ENCODE data around the gene CHN1. TPM values are rescaled to one million over a fixed set of nuclear protein-coding genes. Genes with fewer than 3 reads are reported as not detected.

The CHN1 gene
- total RNA-seq, 4 donors from 2014 or later = 0.30 to 5.8 (median 3.6) TPM

DNA sequence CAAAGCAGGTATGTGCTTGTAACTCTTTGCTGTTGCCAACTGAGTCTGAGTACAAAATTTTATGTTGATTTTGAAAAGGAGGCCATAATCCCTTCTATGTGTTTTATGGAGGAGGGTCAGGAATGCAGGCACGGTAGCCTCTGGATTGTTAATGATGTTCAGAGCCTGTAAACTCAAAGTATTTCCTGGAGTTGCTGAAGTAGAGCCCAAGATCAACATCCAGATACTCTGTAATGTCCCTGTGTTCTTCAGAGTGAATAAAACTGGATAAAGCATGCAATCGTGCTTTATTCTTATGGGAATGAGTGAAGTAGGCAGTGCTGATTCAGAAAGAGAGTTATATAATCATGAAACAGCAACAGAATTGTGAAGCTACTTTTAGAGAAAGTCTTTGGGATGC, 179.1 kb downstream of the CHN1 start:
- H3K9me3 ChIP-seq = no peaks in the 10 kb centered on the region
- H3K27ac ChIP-seq = peak overlapping the region in 1 of 4 donors; percentile 62
- no peak overlapping the region for H3K4me3 ChIP-seq
- H3K36me3 ChIP-seq = no peaks in the 10 kb centered on the region
- WGBS, 2 donors = 18 to 27% methylated on average over 2 of the region's 2 CpGs
- TF ChIP-seq, protein P1, sequence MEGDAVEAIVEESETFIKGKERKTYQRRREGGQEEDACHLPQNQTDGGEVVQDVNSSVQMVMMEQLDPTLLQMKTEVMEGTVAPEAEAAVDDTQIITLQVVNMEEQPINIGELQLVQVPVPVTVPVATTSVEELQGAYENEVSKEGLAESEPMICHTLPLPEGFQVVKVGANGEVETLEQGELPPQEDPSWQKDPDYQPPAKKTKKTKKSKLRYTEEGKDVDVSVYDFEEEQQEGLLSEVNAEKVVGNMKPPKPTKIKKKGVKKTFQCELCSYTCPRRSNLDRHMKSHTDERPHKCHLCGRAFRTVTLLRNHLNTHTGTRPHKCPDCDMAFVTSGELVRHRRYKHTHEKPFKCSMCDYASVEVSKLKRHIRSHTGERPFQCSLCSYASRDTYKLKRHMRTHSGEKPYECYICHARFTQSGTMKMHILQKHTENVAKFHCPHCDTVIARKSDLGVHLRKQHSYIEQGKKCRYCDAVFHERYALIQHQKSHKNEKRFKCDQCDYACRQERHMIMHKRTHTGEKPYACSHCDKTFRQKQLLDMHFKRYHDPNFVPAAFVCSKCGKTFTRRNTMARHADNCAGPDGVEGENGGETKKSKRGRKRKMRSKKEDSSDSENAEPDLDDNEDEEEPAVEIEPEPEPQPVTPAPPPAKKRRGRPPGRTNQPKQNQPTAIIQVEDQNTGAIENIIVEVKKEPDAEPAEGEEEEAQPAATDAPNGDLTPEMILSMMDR (IDR thresholded peaks at IDR 0.05) = no peak
- no peak for DNase-seq
- no peaks in the 10 kb centered on the region for H3K27me3 ChIP-seq
- intact Hi-C loops (cut with DNase I) = no loop called here
- H3K4me1 ChIP-seq = peaks cover 0 to 40% (median 5%) of the 10 kb centered on the region in 3 donors

DNA sequence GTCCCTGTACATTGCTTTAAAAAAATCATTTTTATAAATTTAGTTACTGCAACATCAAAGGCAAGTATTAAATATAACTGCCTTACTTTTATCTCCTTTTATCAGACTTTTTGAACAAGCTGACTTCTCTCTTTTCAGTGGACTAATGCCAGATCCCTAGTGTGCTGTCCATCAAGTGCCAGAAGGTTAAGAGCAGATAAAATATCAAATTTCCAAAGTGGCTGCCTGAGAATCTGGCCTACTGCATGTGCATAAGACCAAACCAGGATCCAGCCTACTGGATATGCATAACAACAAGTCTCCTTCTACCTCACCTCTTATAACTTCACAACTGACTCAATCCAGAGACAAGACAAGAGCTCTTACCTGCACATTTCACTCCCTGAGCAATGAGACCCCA, 181.1 kb downstream of the CHN1 start:
- Histone ChIP-seq H3K4me1 (peaks cover 0 to 33% (median 5%) of the 10 kb centered on the region in 3 donors), H3K9me3 (no peaks in the 10 kb centered on the region), H3K4me3 (no peak overlapping the region), H3K27ac (no peak overlapping the region), H3K36me3 (no peaks in the 10 kb centered on the region), H3K27me3 (no peaks in the 10 kb centered on the region)
- no peak for DNase-seq
- intact Hi-C loops (cut with DNase I) = no loop called here
- TF ChIP-seq, protein P1 (IDR thresholded peaks at IDR 0.05) = no peak
- TF ChIP-seq POLR2A (IDR thresholded peaks at IDR 0.05) = no peak

DNA sequence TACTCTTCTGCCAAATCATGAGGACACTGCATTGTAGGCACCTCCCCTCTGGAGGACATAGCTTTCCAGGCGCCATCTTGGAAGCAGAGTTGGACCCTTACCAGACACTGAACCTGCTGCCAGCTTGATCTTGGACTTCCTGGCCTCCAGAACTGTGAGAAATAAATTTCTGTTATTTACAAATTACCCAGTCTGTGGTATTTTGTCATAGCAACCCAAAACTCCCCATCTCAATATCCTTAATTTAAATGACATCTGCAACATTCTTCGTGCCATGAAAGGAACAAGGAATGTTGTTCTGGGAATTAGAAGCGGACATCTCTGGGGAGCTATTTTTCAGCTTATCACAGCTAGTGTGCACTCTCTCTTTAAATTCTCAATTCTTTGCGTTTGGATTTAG, 183.6 kb downstream of the CHN1 start:
- H3K4me3 ChIP-seq = no peak overlapping the region
- H3K27me3 ChIP-seq = no peaks in the 10 kb centered on the region
- no peak for DNase-seq
- TF ChIP-seq, protein P1 (IDR thresholded peaks at IDR 0.05) = no peak
- no peak for TF ChIP-seq POLR2A (IDR thresholded peaks at IDR 0.05)
- intact Hi-C loops (cut with DNase I) = no loop called here
- H3K4me1 ChIP-seq = peaks cover 0 to 9% (median 0%) of the 10 kb centered on the region in 3 donors
- no peaks in the 10 kb centered on the region for H3K36me3 ChIP-seq
- no peak overlapping the region for H3K27ac ChIP-seq
- WGBS, 2 donors = 87 to 89% methylated on average over 4 of the region's 4 CpGs
- H3K9me3 ChIP-seq = no peaks in the 10 kb centered on the region

DNA sequence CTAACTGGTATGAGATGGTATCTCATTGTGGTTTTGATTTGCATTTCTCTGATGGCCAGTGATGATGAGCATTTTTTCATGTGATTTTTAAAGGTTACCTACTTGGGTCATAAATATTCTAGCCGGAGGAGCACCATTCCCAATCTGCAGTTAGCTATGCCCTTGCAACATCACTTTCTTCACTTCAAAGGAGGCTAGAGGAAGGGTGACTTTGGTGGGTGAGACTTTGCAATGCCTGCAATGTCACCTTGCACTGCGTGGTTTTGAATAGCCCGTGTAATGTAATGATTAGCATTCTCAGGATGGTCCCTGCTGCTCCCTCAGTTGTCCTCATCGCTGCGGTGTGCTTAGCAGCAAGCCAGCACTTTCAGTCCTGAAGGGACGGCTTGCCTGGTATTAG, 184.8 kb downstream of the CHN1 start:
- no peak overlapping the region for H3K27ac ChIP-seq
- no peaks in the 10 kb centered on the region for H3K27me3 ChIP-seq
- no peak for DNase-seq
- no peak for TF ChIP-seq POLR2A (IDR thresholded peaks at IDR 0.05)
- TF ChIP-seq, protein P1 (IDR thresholded peaks at IDR 0.05) = no peak
- H3K36me3 ChIP-seq = no peaks in the 10 kb centered on the region
- no peaks in the 10 kb centered on the region for H3K4me1 ChIP-seq
- intact Hi-C loops (cut with DNase I) = no loop called here
- 92 to 97% methylated on average over 4 to 5 of the region's 6 CpGs for WGBS, 2 donors
- no peaks in the 10 kb centered on the region for H3K9me3 ChIP-seq
- no peak overlapping the region for H3K4me3 ChIP-seq

DNA sequence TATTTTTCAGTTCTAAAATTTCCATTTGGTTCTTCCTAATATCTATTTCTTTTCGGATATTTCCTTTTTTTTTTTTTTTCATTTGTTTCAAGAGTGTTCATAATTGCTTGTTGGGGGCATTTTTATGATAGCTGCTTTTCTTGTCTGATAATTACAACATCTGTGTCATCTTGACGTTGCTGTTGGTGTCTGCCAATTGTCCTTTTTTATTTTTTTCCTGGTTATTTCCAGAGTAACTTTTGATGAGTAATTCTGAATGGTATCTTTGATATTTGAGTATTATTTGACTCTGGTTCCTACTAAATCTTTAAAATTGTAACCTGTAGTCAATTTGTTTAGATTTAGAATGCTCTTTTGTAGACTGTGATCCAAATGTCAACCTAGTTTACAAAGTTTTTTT, 189.7 kb downstream of the CHN1 start:
- H3K9me3 ChIP-seq = no peaks in the 10 kb centered on the region
- no peak overlapping the region for H3K4me3 ChIP-seq
- H3K4me1 ChIP-seq = no peaks in the 10 kb centered on the region
- no peaks in the 10 kb centered on the region for H3K36me3 ChIP-seq
- no peak overlapping the region for H3K27ac ChIP-seq
- DNase-seq = no peak
- TF ChIP-seq, protein P1 (IDR thresholded peaks at IDR 0.05) = no peak
- no peak for TF ChIP-seq POLR2A (IDR thresholded peaks at IDR 0.05)
- H3K27me3 ChIP-seq = no peaks in the 10 kb centered on the region
- intact Hi-C loops (cut with DNase I) = no loop called here
- WGBS, 2 donors = 0 to 32% methylated on average over 1 to 2 of the region's 2 CpGs

Measured in esophagus squamous epithelium (tissue), 5 donors.